T-helper 22 cell (primary cell): ENCODE measurements around the gene CT47C1.

Source experiments
- DNase-seq: peaks from one replicate; pipeline ENCODE4 v3.0.0-alpha.2; 2020; ENCODE audit warnings: low read depth

The CT47C1 gene

DNA sequence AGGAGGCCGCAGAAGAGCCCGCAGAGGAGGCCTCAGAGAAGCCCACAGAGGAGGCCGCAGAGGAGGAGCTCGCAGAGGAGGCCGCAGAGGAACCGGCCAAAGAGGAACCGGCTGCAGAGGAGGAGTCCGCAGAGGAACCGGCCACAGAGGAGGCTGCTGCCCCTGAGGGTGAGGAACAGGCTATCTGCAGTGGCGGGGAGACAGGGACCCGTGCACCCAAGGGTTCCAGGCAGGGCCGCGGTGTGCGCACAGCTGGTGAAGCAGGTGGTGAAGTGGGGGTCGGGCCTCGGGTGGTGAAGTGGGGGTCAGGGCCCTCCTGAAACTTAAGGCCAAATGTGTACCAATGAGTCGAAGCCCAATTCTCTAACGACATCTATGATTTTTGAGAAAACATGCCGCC is 1.1 kb downstream of the CT47C1 start:
- DNase-seq, result no peak

DNA sequence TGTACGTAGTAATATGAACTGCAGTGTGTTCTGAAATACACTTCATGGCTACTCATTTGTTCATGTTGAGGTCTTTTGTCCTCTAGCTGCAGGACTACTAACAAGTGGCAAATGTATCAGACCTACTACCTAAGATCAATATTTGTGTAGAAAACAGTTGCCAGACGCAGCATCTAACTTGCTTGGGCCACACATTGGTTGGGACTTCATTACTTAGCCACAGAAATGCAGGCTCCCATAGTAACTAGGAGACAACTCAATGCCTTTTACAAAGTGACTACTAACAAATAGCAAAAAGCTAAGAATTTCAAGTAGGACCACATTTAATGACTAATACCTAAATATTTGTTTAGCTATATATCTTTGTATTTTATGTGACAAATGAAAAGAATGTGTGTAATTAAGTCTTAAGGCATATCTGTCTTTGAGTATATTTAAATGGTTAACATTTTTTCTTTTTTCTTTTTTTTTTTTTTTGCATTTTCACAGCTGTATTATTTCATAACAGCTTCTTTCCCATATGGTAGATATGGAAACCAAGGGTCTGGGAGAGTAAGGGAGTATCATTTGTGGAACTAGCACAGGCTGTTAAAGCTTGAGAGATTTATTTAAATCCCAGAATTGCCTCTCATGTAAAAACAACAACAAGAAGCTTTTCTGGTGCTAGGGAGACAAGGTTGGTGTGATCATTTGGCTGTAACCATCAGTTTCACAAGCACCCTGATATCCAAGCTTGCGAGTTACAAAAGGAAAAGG is 2.7 kb downstream of the CT47C1 start:
- DNase-seq, result no peak

DNA sequence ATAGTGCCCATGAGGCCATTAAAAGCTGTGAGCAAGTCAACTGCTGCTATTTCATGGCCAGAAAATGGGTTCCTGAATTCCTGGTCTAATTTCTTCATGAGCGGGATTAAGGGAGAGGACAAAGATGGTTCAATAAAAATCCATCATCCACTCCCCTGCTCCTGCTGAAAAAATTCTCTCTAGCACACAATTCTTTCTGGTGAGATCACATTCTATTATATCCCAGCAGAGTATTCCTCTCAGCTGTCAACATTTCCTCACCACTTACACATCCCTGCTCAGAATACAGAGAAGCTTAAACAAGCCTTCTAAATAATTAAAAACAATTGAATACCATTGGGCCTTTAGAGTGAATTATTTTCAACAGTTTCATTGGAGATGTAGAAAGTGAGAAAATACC is 9.5 kb downstream of the CT47C1 start:
- DNase-seq, result no peak

DNA sequence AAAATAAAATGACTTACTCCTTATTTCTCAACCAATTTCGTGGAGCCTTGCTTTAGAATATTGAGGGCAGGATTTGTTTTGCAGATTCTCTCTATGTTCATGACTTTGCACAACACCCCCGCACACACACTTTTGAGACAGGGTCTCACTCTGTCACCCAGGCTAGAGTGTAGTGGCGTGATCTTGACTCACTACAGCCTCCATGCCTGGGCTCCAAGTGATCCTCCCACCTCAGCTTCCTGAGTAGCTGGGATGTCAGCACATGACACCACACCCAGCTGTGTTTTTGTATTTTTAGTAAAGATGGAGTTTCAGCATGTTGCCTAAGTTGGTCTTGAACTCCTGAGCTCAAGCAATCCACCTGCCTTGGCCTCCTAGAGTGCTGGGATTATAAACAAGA is 12.0 kb downstream of the CT47C1 start:
- DNase-seq, result no peak

DNA sequence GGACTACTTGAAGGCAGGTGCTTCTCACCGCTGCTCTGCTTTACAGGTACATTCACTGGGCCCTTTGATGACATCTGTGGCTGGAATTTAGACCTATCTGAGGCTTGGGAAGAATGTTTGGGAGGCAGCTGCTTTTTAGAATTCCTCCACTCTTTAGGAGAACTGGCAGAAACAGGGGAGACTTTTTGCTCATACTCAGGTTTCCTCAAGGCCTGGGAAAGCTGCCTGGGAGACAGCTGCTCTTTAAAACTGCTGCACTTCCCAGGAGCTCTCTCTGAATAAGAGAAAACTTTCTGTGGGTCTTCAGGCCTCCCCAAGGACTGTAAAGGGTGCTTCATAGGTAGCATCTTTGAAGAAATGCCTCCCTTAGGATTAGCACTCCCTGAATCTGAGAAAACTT is 14.3 kb downstream of the CT47C1 start:
- DNase-seq, result no peak

GRCh38 chrX:119089619-119090018 is 16.8 kb downstream of the CT47C1 start:
- DNase-seq, result no peak

DNA sequence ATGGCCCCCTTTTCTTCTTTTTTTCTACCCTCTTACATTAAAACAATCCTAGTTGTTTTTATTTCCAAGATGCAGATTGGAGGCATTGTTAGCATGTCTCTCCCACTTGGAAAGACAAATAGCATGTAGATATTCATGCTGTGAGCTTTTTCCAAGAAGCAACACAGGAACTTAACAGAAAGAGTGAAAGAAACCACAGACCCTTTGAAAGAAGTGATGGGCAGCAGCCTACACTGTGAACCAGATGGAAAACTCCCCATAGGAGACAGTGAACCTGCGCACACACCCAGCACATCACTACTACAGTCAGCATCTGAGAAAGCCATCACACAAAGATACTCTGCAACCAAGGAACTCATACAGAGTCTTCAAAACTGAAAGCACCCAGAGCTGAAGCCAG is 17.8 kb downstream of the CT47C1 start:
- DNase-seq, result no peak

- no peak for DNase-seq
Measured at GRCh38 chrX:119093991-119094735, 21.4 kb downstream of the CT47C1 start.

DNA sequence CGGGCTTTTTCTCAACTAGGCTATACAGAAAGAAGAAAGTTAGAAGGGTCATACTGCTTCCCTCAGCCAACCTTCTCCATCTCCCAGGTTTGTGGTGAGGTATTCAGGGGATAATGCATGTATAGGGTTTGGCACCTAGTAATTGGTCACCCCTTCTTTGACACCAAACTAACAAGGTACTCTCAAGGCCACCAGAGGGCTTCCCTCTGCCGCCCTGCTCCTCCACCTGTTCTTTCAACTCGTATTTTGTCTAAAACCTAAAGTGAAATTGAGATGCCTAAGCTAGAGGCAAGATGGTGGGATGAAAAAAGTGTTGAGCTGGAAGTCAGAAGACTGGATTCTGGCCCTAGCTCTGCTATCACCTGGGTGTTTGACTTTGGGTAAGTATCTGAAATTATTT is 22.0 kb downstream of the CT47C1 start:
- no peak for DNase-seq

- no peak for DNase-seq
Measured at GRCh38 chrX:119095936-119096335, 23.1 kb downstream of the CT47C1 start.

DNA sequence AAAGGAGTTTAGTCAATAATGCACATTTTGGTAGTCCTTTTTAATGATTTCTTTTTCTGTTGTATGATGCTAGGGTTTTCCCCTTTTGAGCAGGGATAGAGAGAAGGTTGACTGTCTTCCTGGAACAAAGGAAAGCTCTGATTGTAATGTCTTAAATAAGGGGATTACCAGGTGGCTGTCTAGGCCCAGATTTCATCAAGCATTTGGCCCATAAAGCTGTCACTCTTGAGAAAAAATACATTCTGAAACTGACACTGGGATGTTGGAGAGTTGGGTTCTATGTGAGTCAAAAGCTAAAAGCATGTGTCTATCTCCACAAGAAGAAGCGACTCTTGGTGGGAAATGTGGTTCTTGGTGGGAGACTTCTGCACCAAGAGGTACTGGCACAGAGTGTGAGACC is 28.4 kb downstream of the CT47C1 start:
- no peak for DNase-seq

- no peak for DNase-seq
Measured at GRCh38 chrX:119105826-119106225, 33.0 kb downstream of the CT47C1 start.

GRCh38 chrX:119107206-119107605 is 34.4 kb downstream of the CT47C1 start:
- no peak for DNase-seq

- DNase-seq, result no peak
Measured at GRCh38 chrX:119118780-119119395, 46.1 kb downstream of the CT47C1 start.

DNA sequence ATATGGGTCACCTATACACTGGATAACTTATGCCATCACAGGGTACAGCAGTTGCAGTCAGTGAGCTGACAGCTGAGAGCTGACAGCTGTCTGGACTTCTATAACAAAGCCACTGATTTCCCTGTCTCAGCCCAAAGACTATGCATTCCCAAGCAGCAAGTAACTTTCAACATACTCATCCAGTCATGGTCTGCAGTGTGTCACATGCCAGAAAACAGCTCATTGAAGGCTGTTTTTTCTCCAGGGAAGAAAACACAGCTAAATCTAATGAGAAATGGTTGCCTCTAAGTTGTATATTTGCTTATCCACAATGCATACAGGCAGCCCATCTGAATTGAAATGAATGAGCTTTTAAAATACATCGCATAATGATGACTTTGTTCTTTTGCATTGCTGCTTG is 48.5 kb downstream of the CT47C1 start:
- DNase-seq, result no peak
